Tibial nerve (tissue), 4 donors: ENCODE measurements around the gene STIL.

Experiments used
- EP300 ChIP-seq, 2 donors: sonication (generic); formaldehyde crosslinking; IDR thresholded peaks; one replicate each; pipeline ENCODE4 v1.6.1; 2017; ENCODE audit warnings: antibody characterized with exemption in 2 of 2, mild to moderate bottlenecking in 1 of 2
- POLR2A ChIP-seq, 2 donors: fragments of 450-650 bp; IDR thresholded peaks; one replicate each; pipeline ENCODE4 v1.6.1; 2017; ENCODE audit warnings: antibody characterized with exemption in 2 of 2, mild to moderate bottlenecking in 2 of 2, moderate library complexity in 2 of 2
- TF ChIP-seq, protein P1 (sequence below), 5 experiments: fragments of 200-600 bp in 3 of 5; fragments of 450-650 bp in 2 of 5; sonication (generic) in 3 of 5; IDR thresholded peaks; one replicate each; pipeline ENCODE4 v1.5.1; 2016 to 2019; ENCODE audit warnings: antibody characterized with exemption in 5 of 5, mild to moderate bottlenecking in 3 of 5, moderate library complexity in 2 of 5

DNA sequence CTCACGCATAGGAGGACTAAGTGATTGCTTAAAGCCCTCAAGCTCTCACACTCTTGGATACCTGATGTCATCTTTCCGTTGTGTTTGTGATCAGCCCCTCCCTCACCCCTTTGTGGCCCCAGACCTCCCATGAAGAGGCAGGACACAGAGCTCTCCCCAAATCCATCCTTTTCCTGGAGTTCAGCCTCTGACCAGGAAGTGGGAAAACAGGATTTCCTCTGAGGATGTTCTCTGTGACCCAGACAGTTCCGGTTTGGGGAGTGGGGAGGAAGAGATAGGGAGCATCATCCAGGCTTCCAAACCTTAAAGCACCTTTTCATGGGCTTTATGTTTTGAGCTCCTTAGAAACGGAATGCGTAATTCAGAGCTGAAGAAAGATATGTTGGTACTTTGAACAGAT is 70.0 kb downstream of the STIL start:
- TF ChIP-seq, protein P1, sequence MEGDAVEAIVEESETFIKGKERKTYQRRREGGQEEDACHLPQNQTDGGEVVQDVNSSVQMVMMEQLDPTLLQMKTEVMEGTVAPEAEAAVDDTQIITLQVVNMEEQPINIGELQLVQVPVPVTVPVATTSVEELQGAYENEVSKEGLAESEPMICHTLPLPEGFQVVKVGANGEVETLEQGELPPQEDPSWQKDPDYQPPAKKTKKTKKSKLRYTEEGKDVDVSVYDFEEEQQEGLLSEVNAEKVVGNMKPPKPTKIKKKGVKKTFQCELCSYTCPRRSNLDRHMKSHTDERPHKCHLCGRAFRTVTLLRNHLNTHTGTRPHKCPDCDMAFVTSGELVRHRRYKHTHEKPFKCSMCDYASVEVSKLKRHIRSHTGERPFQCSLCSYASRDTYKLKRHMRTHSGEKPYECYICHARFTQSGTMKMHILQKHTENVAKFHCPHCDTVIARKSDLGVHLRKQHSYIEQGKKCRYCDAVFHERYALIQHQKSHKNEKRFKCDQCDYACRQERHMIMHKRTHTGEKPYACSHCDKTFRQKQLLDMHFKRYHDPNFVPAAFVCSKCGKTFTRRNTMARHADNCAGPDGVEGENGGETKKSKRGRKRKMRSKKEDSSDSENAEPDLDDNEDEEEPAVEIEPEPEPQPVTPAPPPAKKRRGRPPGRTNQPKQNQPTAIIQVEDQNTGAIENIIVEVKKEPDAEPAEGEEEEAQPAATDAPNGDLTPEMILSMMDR (IDR thresholded peaks at IDR 0.05) = no peak
- TF ChIP-seq EP300 (IDR thresholded peaks at IDR 0.05) (no peak), POLR2A (IDR thresholded peaks at IDR 0.05) (no peak)
